HEK293 (cell line): ENCODE results near the gene PPP1R14C.

Experiments used
- GFI1B ChIP-seq: fragments of 450-650 bp; formaldehyde crosslinking; IDR thresholded peaks from 2 replicates; pipeline ENCODE4 v1.5.1; 2016; ENCODE audit warnings: missing biosample characterization, missing genetic modification characterization
- GLIS2 ChIP-seq: fragments of 450-650 bp; formaldehyde crosslinking; IDR thresholded peaks from 2 replicates; pipeline ENCODE4 v1.5.1; 2016; ENCODE audit warnings: missing biosample characterization, missing genetic modification characterization
- HOXC10 ChIP-seq: sonication (generic); formaldehyde crosslinking; IDR thresholded peaks from 2 replicates; pipeline ENCODE4 v1.8.1; 2023; ENCODE audit warnings: mild to moderate bottlenecking, missing genetic modification reagents
- KLF1 ChIP-seq: fragments of 450-650 bp; formaldehyde crosslinking; IDR thresholded peaks from 2 replicates; pipeline ENCODE4 v1.5.1; 2016; ENCODE audit warnings: missing biosample characterization, missing genetic modification characterization
- PRDM1 ChIP-seq: fragments of 450-650 bp; formaldehyde crosslinking; IDR thresholded peaks from 2 replicates; pipeline ENCODE4; 2016; ENCODE audit warnings: missing biosample characterization, missing genetic modification characterization
- RBAK ChIP-seq: fragments of 450-650 bp; formaldehyde crosslinking; IDR thresholded peaks from 2 replicates; pipeline ENCODE4 v1.5.1; 2016; ENCODE audit warnings: missing biosample characterization, missing genetic modification characterization
- SCRT1 ChIP-seq: fragments of 450-650 bp; formaldehyde crosslinking; IDR thresholded peaks from 2 replicates; pipeline ENCODE4 v1.5.1; 2016; ENCODE audit warnings: missing biosample characterization, missing genetic modification characterization, borderline replicate concordance
- TRIM28 ChIP-seq: IDR thresholded peaks from 2 replicates; pipeline ENCODE4 v1.6.1; 2011; ENCODE audit warnings: low read length, control low read depth, borderline replicate concordance
- TSHZ1 ChIP-seq: fragments of 450-650 bp; formaldehyde crosslinking; IDR thresholded peaks from 2 replicates; pipeline ENCODE4 v1.5.1; 2016; ENCODE audit warnings: missing biosample characterization, missing genetic modification characterization, borderline replicate concordance
- YY1 ChIP-seq: fragments of 450-650 bp; formaldehyde crosslinking; IDR thresholded peaks from 2 replicates; pipeline ENCODE4 v1.5.1; 2018; ENCODE audit warnings: missing biosample characterization, missing genetic modification characterization
- YY2 ChIP-seq: fragments of 450-650 bp; formaldehyde crosslinking; IDR thresholded peaks from 2 replicates; pipeline ENCODE4 v1.5.1; 2016; ENCODE audit warnings: missing biosample characterization, missing genetic modification characterization
- ZFP37 ChIP-seq: fragments of 450-650 bp; formaldehyde crosslinking; IDR thresholded peaks from 2 replicates; pipeline ENCODE4 v1.5.1; 2016; ENCODE audit warnings: missing biosample characterization, missing genetic modification characterization
- ZIC2 ChIP-seq: fragments of 450-650 bp; formaldehyde crosslinking; IDR thresholded peaks from 2 replicates; pipeline ENCODE4 v1.5.1; 2016; ENCODE audit warnings: missing biosample characterization, missing genetic modification characterization
- ZNF10 ChIP-seq: fragments of 450-650 bp; formaldehyde crosslinking; IDR thresholded peaks from 2 replicates; pipeline ENCODE4 v1.5.1; 2017; ENCODE audit warnings: missing biosample characterization, missing genetic modification characterization
- ZNF121 ChIP-seq: fragments of 450-650 bp; formaldehyde crosslinking; IDR thresholded peaks from 2 replicates; pipeline ENCODE4 v1.5.1; 2016; ENCODE audit warnings: missing biosample characterization, missing genetic modification characterization
- ZNF140 ChIP-seq: fragments of 450-650 bp; formaldehyde crosslinking; IDR thresholded peaks from 2 replicates; pipeline ENCODE4 v1.5.1; 2016; ENCODE audit warnings: missing biosample characterization, missing genetic modification characterization
- ZNF16 ChIP-seq: fragments of 450-650 bp; formaldehyde crosslinking; IDR thresholded peaks from 2 replicates; pipeline ENCODE4 v1.5.1; 2016; ENCODE audit warnings: low read depth, missing biosample characterization, missing genetic modification characterization
- ZNF280D ChIP-seq: fragments of 450-650 bp; formaldehyde crosslinking; IDR thresholded peaks from 2 replicates; pipeline ENCODE4 v1.5.1; 2016; ENCODE audit warnings: missing biosample characterization, missing genetic modification characterization
- ZNF311 ChIP-seq: fragments of 450-650 bp; formaldehyde crosslinking; IDR thresholded peaks from 2 replicates; pipeline ENCODE4 v1.5.1; 2017; ENCODE audit warnings: missing biosample characterization, missing genetic modification characterization, borderline replicate concordance
- ZNF37A ChIP-seq: fragments of 450-650 bp; IDR thresholded peaks from 2 replicates; pipeline ENCODE4 v1.5.1; 2018; ENCODE audit warnings: missing biosample characterization, missing genetic modification characterization
- ZNF416 ChIP-seq: fragments of 450-650 bp; formaldehyde crosslinking; IDR thresholded peaks from 2 replicates; pipeline ENCODE4 v1.5.1; 2016; ENCODE audit warnings: missing biosample characterization, missing genetic modification characterization
- ZNF449 ChIP-seq: fragments of 450-650 bp; formaldehyde crosslinking; IDR thresholded peaks from 2 replicates; pipeline ENCODE4 v1.5.1; 2017; ENCODE audit warnings: missing biosample characterization, mild to moderate bottlenecking, missing genetic modification characterization, moderate library complexity
- ZNF521 ChIP-seq: fragments of 450-650 bp; formaldehyde crosslinking; IDR thresholded peaks from 2 replicates; pipeline ENCODE4 v1.5.1; 2017; ENCODE audit warnings: missing biosample characterization, mild to moderate bottlenecking, missing genetic modification characterization
- ZNF560 ChIP-seq: fragments of 450-650 bp; formaldehyde crosslinking; IDR thresholded peaks from 2 replicates; pipeline ENCODE4 v1.5.1; 2017; ENCODE audit warnings: missing biosample characterization, missing genetic modification characterization, borderline replicate concordance
- ZNF623 ChIP-seq: fragments of 450-650 bp; formaldehyde crosslinking; IDR thresholded peaks from 2 replicates; pipeline ENCODE4 v1.5.1; 2016; ENCODE audit warnings: missing biosample characterization, missing genetic modification characterization
- ZNF629 ChIP-seq: fragments of 450-650 bp; formaldehyde crosslinking; IDR thresholded peaks from 2 replicates; pipeline ENCODE4 v1.5.1; 2017; ENCODE audit warnings: missing biosample characterization, missing genetic modification characterization
- ZNF645 ChIP-seq: fragments of 450-650 bp; formaldehyde crosslinking; IDR thresholded peaks from 2 replicates; pipeline ENCODE4; 2016; ENCODE audit warnings: missing biosample characterization, missing genetic modification characterization
- ZSCAN16 ChIP-seq: fragments of 450-650 bp; formaldehyde crosslinking; IDR thresholded peaks from 2 replicates; pipeline ENCODE4 v1.5.1; 2016; ENCODE audit warnings: missing biosample characterization, missing genetic modification characterization
- ZSCAN30 ChIP-seq: fragments of 450-650 bp; IDR thresholded peaks from 2 replicates; pipeline ENCODE4 v1.5.1; 2018; ENCODE audit warnings: missing biosample characterization, mild to moderate bottlenecking, missing genetic modification characterization, moderate library complexity
- ZXDB ChIP-seq: fragments of 450-650 bp; formaldehyde crosslinking; IDR thresholded peaks from 2 replicates; pipeline ENCODE4 v1.5.1; 2016; ENCODE audit warnings: missing biosample characterization, missing genetic modification characterization
- TF ChIP-seq, protein P1 (sequence below): fragments of 450-650 bp; formaldehyde crosslinking; IDR thresholded peaks from 2 replicates; pipeline ENCODE4 v1.5.1; 2017; ENCODE audit warnings: missing biosample characterization, missing genetic modification characterization

PPP1R14C gene

GRCh38 chr6:150134280-150134920, 8.4 kb upstream of the PPP1R14C start (continued):
- TF ChIP-seq ZNF10 (tag by site-specific recombination) (0 out of 2 replicates have a peak, but pooled peaks have one; percentile 19), ZNF37A (tag by site-specific recombination) (no peak), YY2 (tag by site-specific recombination) (no peak), PRDM1 (no peak), ZNF521 (tag by site-specific recombination) (no peak), ZNF280D (tag by site-specific recombination) (no peak), GFI1B (tag by site-specific recombination) (peak; percentile 71; the same call in 1 of the 2 replicates), GLIS2 (tag by site-specific recombination) (no peak), ZNF311 (no peak), ZNF629 (peak; percentile 88), ZNF16 (tag by site-specific recombination) (no peak; the same call in 1 of the 2 replicates), ZFP37 (tag by site-specific recombination) (no peak), SCRT1 (tag by site-specific recombination) (no peak), TSHZ1 (tag by site-specific recombination) (peak; percentile 37; the same call in 1 of the 2 replicates), ZIC2 (tag by site-specific recombination) (no peak), ZSCAN30 (tag by site-specific recombination) (peak; percentile 56; the same call in 1 of the 2 replicates), ZNF623 (tag by site-specific recombination) (no peak), ZXDB (tag by site-specific recombination) (peak; percentile 70), YY1 (no peak), KLF1 (peak; percentile 61), RBAK (no peak), ZNF449 (tag by site-specific recombination) (no peak), ZSCAN16 (tag by site-specific recombination) (no peak), TRIM28 (0 out of 2 replicates have a peak, but pooled peaks have one; percentile 7), ZNF121 (tag by site-specific recombination) (no peak), HOXC10 (CRISPR knock-in tag) (no peak), ZNF645 (no peak), ZNF140 (tag by site-specific recombination) (no peak), ZNF560 (tag by site-specific recombination) (no peak), ZNF416 (tag by site-specific recombination) (no peak)
- TF ChIP-seq, protein P1, sequence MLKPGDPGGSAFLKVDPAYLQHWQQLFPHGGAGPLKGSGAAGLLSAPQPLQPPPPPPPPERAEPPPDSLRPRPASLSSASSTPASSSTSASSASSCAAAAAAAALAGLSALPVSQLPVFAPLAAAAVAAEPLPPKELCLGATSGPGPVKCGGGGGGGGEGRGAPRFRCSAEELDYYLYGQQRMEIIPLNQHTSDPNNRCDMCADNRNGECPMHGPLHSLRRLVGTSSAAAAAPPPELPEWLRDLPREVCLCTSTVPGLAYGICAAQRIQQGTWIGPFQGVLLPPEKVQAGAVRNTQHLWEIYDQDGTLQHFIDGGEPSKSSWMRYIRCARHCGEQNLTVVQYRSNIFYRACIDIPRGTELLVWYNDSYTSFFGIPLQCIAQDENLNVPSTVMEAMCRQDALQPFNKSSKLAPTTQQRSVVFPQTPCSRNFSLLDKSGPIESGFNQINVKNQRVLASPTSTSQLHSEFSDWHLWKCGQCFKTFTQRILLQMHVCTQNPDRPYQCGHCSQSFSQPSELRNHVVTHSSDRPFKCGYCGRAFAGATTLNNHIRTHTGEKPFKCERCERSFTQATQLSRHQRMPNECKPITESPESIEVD, result peak; percentile 99
